Measurements from ENCODE around the gene TCF21. TPM values are rescaled to one million over a fixed set of nuclear protein-coding genes. Genes with fewer than 3 reads are reported as not detected.

The TCF21 gene
- total and polyA plus RNA-seq, 8 donors, result 21.7 to 220 (median 188) TPM

DNA sequence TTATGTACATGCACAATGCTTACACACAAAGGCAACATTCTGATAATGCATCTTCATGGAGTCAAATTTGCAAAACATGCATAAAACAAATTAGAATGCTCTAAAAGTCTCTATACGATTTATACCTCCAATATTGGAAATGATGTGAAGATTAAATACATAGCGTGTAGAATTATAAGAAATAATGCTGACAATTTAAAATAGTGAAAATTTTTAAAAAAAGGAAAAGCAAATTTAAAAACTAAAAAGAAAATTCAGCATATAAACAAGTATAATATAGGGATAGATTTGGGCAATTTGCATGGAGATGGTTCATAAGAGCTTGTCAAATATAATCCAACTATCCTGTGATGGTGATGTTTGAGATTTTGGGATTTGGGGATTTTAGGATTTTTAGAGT lies 14.9 kb downstream of the TCF21 start:
- intact Hi-C loops (cut with DNase I), result no loop called here
- Histone ChIP-seq H3K4me1 (no peaks in the 10 kb centered on the region), H3K9me3 (no peaks in the 10 kb centered on the region), H3K27ac (no peak overlapping the region), H3K4me3 (no peak overlapping the region), H3K27me3 (peaks cover 4 to 74% of the 10 kb centered on the region in 2 donors), H3K36me3 (no peaks in the 10 kb centered on the region)
- DNase-seq (no peak), ATAC-seq (no peak)
- TF ChIP-seq, protein P1, sequence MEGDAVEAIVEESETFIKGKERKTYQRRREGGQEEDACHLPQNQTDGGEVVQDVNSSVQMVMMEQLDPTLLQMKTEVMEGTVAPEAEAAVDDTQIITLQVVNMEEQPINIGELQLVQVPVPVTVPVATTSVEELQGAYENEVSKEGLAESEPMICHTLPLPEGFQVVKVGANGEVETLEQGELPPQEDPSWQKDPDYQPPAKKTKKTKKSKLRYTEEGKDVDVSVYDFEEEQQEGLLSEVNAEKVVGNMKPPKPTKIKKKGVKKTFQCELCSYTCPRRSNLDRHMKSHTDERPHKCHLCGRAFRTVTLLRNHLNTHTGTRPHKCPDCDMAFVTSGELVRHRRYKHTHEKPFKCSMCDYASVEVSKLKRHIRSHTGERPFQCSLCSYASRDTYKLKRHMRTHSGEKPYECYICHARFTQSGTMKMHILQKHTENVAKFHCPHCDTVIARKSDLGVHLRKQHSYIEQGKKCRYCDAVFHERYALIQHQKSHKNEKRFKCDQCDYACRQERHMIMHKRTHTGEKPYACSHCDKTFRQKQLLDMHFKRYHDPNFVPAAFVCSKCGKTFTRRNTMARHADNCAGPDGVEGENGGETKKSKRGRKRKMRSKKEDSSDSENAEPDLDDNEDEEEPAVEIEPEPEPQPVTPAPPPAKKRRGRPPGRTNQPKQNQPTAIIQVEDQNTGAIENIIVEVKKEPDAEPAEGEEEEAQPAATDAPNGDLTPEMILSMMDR (IDR thresholded peaks at IDR 0.05), result no peak

DNA sequence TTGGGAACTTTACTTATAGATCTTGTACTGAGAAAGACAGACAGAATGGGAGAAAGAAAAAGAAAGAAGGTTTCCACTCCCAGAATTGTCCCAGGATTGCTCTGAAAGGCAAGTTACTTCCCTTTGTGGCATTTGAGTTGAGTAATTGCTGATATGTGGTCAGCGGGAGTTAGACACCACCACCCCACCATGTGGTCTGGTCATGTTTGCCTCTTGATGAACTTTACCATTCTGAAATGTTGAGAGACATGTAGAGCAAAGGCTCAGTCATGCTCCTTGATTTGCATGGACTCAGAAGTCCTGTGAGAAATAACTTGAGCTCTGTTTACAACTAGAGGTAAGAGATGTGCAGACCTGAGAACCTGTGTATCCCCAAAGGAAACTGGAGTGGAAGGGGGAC lies 17.1 kb downstream of the TCF21 start:
- Histone ChIP-seq H3K36me3 (no peaks in the 10 kb centered on the region), H3K4me3 (no peak overlapping the region), H3K27me3 (peaks cover 0 to 74% of the 10 kb centered on the region in 2 donors), H3K4me1 (no peaks in the 10 kb centered on the region), H3K27ac (no peak overlapping the region), H3K9me3 (no peaks in the 10 kb centered on the region)
- no peak for DNase-seq
- TF ChIP-seq, protein P1 (IDR thresholded peaks at IDR 0.05), result no peak
- intact Hi-C loops (cut with DNase I), result no loop called here
- no peak for ATAC-seq

DNA sequence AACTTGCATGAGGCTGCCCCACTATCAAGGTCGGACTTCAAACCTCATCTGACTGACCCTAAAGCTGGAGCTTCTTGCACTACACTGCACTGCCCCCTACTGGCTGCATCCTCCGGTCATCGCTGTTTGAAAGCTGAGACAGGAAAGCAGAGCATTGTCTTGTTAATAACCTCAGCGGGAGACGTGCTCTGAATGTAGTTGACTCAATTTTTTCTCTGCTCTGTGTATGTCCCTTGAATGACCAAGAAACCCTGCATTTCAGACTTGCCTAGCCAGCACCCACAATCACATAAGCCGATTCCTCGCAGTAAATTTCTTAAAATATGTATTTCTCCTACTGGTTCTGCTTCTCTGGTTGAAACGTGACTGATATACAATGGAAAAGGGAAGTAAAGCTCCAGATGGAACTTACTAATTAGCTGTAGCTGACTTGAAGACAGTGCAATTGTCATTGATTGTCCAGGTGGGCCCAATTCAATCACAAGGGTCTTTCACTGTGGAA lies 27.8 kb downstream of the TCF21 start:
- intact Hi-C loops (cut with DNase I), result loop anchor here in 1 of 2 donors (5.0 kb wide), 1 partner anchor 349 kb away; no protein-coding TSS in a partner anchor
- no peaks in the 10 kb centered on the region for H3K4me1 ChIP-seq
- no peak overlapping the region for H3K4me3 ChIP-seq
- H3K9me3 ChIP-seq, result peaks cover 0 to 2% of the 10 kb centered on the region in 2 donors
- DNase-seq, result peak in 3 of 4 donors; percentile 74 to 93 (median 79)
- ATAC-seq, result peak; percentile 90
- H3K27me3 ChIP-seq, result peaks cover 0 to 6% of the 10 kb centered on the region in 2 donors
- TF ChIP-seq, protein P1 (IDR thresholded peaks at IDR 0.05), result peak; percentile 76 to 87
- no peaks in the 10 kb centered on the region for H3K36me3 ChIP-seq
- no peak overlapping the region for H3K27ac ChIP-seq

DNA sequence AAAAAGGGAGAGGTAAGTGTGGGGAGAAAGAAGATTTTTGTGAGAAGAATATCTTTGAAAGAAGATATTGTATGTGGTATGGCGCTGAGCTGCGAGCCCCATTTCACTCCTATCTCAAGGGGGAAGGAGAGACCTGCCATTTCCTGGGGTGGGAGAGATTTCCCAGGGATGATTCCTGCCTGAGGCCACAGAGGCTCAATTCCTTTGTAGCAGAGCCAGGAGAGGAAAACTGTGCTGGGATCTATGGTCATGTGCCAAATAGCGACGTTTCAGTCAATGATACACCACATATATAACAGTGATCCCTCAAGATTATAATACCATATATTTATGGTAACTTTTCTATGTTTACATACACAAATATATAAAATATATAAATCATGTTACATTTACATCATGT lies 28.9 kb downstream of the TCF21 start:
- Histone ChIP-seq H3K4me1 (no peaks in the 10 kb centered on the region), H3K9me3 (peaks cover 0 to 2% of the 10 kb centered on the region in 2 donors), H3K4me3 (no peak overlapping the region), H3K36me3 (no peaks in the 10 kb centered on the region), H3K27me3 (peaks cover 0 to 6% of the 10 kb centered on the region in 2 donors), H3K27ac (no peak overlapping the region)
- TF ChIP-seq, protein P1 (IDR thresholded peaks at IDR 0.05), result no peak
- intact Hi-C loops (cut with DNase I), result loop anchor here in 1 of 2 donors (5.0 kb wide), 1 partner anchor 350 kb away; no protein-coding TSS in a partner anchor
- no peak for ATAC-seq
- DNase-seq, result no peak

DNA sequence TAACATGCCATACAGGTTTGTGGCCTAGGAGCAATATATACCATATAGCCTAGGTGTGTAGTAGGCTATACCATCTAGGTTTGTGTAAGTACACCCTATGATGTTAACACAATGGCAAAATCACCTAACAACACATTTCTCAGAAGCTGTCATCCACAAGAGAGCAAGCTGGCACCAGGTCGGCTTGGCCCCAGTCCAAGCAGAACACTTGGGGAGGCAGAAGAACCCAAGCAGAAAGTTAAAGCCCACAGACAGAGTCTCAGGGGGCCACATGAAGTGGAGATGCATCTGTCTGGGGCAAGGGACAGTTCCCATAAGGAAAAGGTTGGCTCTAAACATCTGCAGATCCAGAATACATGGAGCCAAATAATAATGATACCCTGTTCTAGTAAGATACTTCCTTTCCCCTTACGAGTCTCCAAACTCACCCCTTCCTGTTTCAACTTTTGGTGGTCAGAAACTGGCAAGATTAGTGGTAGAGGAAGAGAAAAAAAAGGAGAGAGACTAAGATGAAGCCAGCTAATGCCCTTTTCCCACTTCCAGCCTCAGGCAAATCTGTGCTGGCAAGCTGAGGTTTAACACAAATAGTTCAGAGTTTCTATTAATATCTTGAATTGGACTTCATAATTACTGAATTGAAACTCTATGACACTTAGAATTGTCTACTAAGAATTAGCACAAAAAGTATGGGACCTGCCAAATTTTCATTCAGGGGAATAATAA lies 29.5 kb downstream of the TCF21 start:
- H3K4me1 ChIP-seq, result no peaks in the 10 kb centered on the region
- H3K4me3 ChIP-seq, result no peak overlapping the region
- no peaks in the 10 kb centered on the region for H3K36me3 ChIP-seq
- intact Hi-C loops (cut with DNase I), result loop anchor here in 1 of 2 donors (5.0 kb wide), 1 partner anchor 351 kb away; no protein-coding TSS in a partner anchor
- peaks cover 0 to 2% of the 10 kb centered on the region in 2 donors for H3K9me3 ChIP-seq
- H3K27me3 ChIP-seq, result peaks cover 0 to 2% of the 10 kb centered on the region in 2 donors
- no peak for ATAC-seq
- no peak overlapping the region for H3K27ac ChIP-seq
- DNase-seq, result no peak
- TF ChIP-seq, protein P1 (IDR thresholded peaks at IDR 0.05), result no peak
